Lower lobe of right lung (tissue), 2 donors: ENCODE results near the gene CELSR2. TPM values are rescaled to one million over a fixed set of nuclear protein-coding genes. Genes with fewer than 3 reads are reported as not detected.

Experiments used
- ATAC-seq, 2 donors: fragments of 200-7000 bp; cut with Tn5 transposase; one replicate each; pipeline ENCODE4 v1.9.1; 2020 to 2022; ENCODE audit warnings: mild to moderate bottlenecking in 2 of 2, moderate library complexity in 2 of 2
- DNase-seq: peaks from one replicate; pipeline ENCODE4 v3.0.0-alpha.2; 2020
- H3K27ac ChIP-seq: fragments of 200-600 bp; one replicate; pipeline ENCODE4 v1.8.0; 2022
- H3K27me3 ChIP-seq: fragments of 200-600 bp; one replicate; pipeline ENCODE4 v1.8.0; 2022; ENCODE audit warnings: low read depth
- H3K36me3 ChIP-seq: fragments of 200-600 bp; one replicate; pipeline ENCODE4 v1.8.0; 2022; ENCODE audit warnings: mild to moderate bottlenecking
- H3K4me1 ChIP-seq: fragments of 200-600 bp; one replicate; pipeline ENCODE4 v1.8.0; 2022
- H3K4me3 ChIP-seq: fragments of 200-600 bp; one replicate; pipeline ENCODE4 v1.8.0; 2022; ENCODE audit warnings: mild to moderate bottlenecking
- H3K9me3 ChIP-seq: fragments of 200-600 bp; one replicate; pipeline ENCODE4 v1.8.0; 2022
- CTCF ChIP-seq: fragments of 200-600 bp; IDR thresholded peaks from one replicate; pipeline ENCODE4 v1.8.0; 2022; ENCODE audit warnings: antibody characterized with exemption, mild to moderate bottlenecking
- intact Hi-C: fragments of 100-400 bp; cut with DNase I; formaldehyde crosslinking; loops from one replicate; pipeline ENCODE4 v1.11.0; 2022
- total RNA-seq: library from RNA; stranded (reverse); fragmentation: NEBNext Ultra II Directional; extraction: Animal tissue kit (Norgen Biotek cat#: 25700); gene quantifications from one replicate; pipeline ENCODE4 v1.2.1, GENCODE V29; 2021
- donor health status: DM: no; HTN: yes; CAD: no; lungs with severe emphysema.

The CELSR2 gene
- total RNA-seq, 1 donor from 2014 or later, result 7.2 TPM

- intact Hi-C loops, result no loop called here
- no peak for TF ChIP-seq CTCF
- Histone ChIP-seq H3K27ac (peak overlapping the region; percentile 21), H3K4me3 (no peak overlapping the region), H3K36me3 (peaks cover 41% of the 10 kb centered on the region), H3K4me1 (peaks cover 24% of the 10 kb centered on the region), H3K9me3 (no peaks in the 10 kb centered on the region), H3K27me3 (no peaks in the 10 kb centered on the region)
- peak; percentile 37 to 61 for ATAC-seq
- DNase-seq, result no peak
Observed at GRCh38 chr1:109240158-109241152, 8.9 kb upstream of the CELSR2 start.

GRCh38 chr1:109241344-109241743 lies 8.0 kb upstream of the CELSR2 start:
- intact Hi-C loops, result no loop called here
- H3K4me3 ChIP-seq, result no peak overlapping the region
- H3K27ac ChIP-seq, result no peak overlapping the region
- H3K27me3 ChIP-seq, result no peaks in the 10 kb centered on the region
- ATAC-seq (peak in 1 of 2 donors; percentile 24), DNase-seq (no peak)
- H3K36me3 ChIP-seq, result peaks cover 32% of the 10 kb centered on the region
- no peak for TF ChIP-seq CTCF
- H3K4me1 ChIP-seq, result peaks cover 24% of the 10 kb centered on the region
- no peaks in the 10 kb centered on the region for H3K9me3 ChIP-seq

GRCh38 chr1:109241841-109242345 lies 7.4 kb upstream of the CELSR2 start:
- DNase-seq (no peak), ATAC-seq (peak in 1 of 2 donors; percentile 12)
- intact Hi-C loops, result no loop called here

GRCh38 chr1:109242387-109242786 lies 7.0 kb upstream of the CELSR2 start:
- Histone ChIP-seq H3K9me3 (no peaks in the 10 kb centered on the region), H3K27me3 (no peaks in the 10 kb centered on the region), H3K36me3 (peaks cover 22% of the 10 kb centered on the region), H3K4me3 (no peak overlapping the region), H3K4me1 (peaks cover 24% of the 10 kb centered on the region), H3K27ac (no peak overlapping the region)
- intact Hi-C loops, result no loop called here
- DNase-seq (no peak), ATAC-seq (peak; percentile 4 to 46)
- no peak for TF ChIP-seq CTCF

More at GRCh38 chr1:109241841-109242345, 7.4 kb upstream of the CELSR2 start:
- peaks cover 27% of the 10 kb centered on the region for H3K36me3 ChIP-seq
- no peaks in the 10 kb centered on the region for H3K9me3 ChIP-seq
- no peak overlapping the region for H3K27ac ChIP-seq
- H3K27me3 ChIP-seq, result no peaks in the 10 kb centered on the region
- TF ChIP-seq CTCF, result no peak
- no peak overlapping the region for H3K4me3 ChIP-seq
- H3K4me1 ChIP-seq, result peaks cover 24% of the 10 kb centered on the region

GRCh38 chr1:109243221-109243620 lies 6.1 kb upstream of the CELSR2 start:
- intact Hi-C loops, result no loop called here
- TF ChIP-seq CTCF, result no peak
- Histone ChIP-seq H3K27ac (no peak overlapping the region), H3K36me3 (peaks cover 13% of the 10 kb centered on the region), H3K27me3 (peaks cover 2% of the 10 kb centered on the region), H3K4me1 (peaks cover 24% of the 10 kb centered on the region), H3K9me3 (no peaks in the 10 kb centered on the region), H3K4me3 (no peak overlapping the region)
- ATAC-seq (no peak), DNase-seq (no peak)
